Activated CD4-positive, alpha-beta T cell treated with anti-CD3 and anti-CD28 coated beads, Interleukin-2, amount 10 ng/mL, durations not matched to agents 7 days and 5 days (primary cell): ENCODE results near the gene PURA. TPM values are rescaled to one million over a fixed set of nuclear protein-coding genes. Genes with fewer than 3 reads are reported as not detected.
A peak's percentile ranks its signal among the peaks of the same experiment; 100 is the strongest.

Experiments
- CTCF ChIA-PET: fragments of 350-600 bp; sonication (Branson Sonifier 250); formaldehyde crosslinking; loops from one replicate; lab custom pipeline; 2021; ENCODE audit warnings: antibody characterized with exemption; lab: Charles Lee
- POLR2A ChIA-PET: fragments of 350-600 bp; sonication (Branson Sonifier 250); formaldehyde crosslinking; loops from one replicate; lab custom pipeline; 2021; ENCODE audit warnings: antibody characterized with exemption; lab: Charles Lee
- DNase-seq: peaks from one replicate; pipeline ENCODE4 v3.0.0-alpha.2; 2020
- H3K27ac Mint-ChIP-seq: one replicate; pipeline ENCODE4 v1.8.0; 2021; ENCODE audit warnings: mild to moderate bottlenecking, moderate library complexity, mixed read lengths
- H3K27me3 Mint-ChIP-seq: one replicate; pipeline ENCODE4 v1.8.0; 2021; ENCODE audit warnings: mixed read lengths
- H3K36me3 Mint-ChIP-seq: one replicate; pipeline ENCODE4 v1.8.0; 2021; ENCODE audit warnings: low read depth, mixed read lengths
- H3K4me1 Mint-ChIP-seq: one replicate; pipeline ENCODE4 v1.8.0; 2021; ENCODE audit warnings: mixed read lengths
- H3K4me3 Mint-ChIP-seq: one replicate; pipeline ENCODE4 v1.8.0; 2021; ENCODE audit warnings: mild to moderate bottlenecking, moderate library complexity, mixed read lengths
- H3K9me3 Mint-ChIP-seq: one replicate; pipeline ENCODE4 v1.8.0; 2021; ENCODE audit warnings: mixed read lengths
- total RNA-seq, 2 experiments: library from RNA; stranded (reverse); gene quantifications; one replicate each; pipeline ENCODE4 v1.2.3, GENCODE V29; 2021

PURA gene
- total RNA-seq, 2 experiments from 2014 or later = 15.5 to 15.7 TPM

GRCh38 chr5:140111011-140111858 is 2.7 kb upstream of the PURA start:
- POLR2A ChIA-PET = no interaction called here

DNA sequence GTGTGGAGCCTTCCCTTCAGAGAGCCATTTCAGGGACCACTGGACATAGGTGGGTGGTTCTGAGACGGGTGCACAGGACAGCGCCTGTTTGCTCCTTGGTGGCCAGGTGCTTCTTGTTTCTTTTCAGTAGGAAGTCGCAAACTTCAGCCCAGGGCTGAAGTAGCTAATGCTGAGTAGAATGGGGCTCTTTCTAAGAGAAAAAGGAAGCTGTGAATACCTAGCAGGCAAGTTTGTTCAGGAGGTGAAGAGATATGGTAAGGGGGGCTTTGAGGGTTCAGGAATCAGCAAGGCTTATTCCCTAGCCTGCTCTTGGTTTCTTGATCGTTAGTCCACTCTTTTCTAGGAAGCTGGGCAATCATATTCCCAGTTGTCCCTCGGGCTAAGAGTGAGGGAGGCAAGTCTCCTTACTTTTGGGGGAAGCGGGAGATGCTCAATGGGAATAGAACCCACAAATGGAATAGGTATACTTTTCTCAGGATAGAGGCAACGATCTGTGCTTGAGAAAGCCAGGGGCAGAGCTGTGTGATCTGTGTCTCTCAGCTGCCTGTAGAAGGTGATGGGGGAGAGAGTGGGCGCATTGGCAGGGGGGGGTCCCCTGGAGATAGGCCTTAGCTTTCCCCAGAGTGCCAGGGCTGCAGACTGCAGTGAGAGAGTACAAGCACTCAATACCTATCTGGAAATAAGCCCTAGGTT is 1.9 kb upstream of the PURA start:
- H3K4me3 Mint-ChIP-seq = peak overlapping the region; percentile 86
- peak overlapping the region; percentile 66 for H3K27ac Mint-ChIP-seq
- peaks cover 13% of the 10 kb centered on the region for H3K36me3 Mint-ChIP-seq
- ChIA-PET POLR2A (no interaction called here), CTCF (interaction anchor here (0.6 to 1.4 kb wide), 3 partner anchors 9 to 611 kb away, joined by 3 to 5 read pairs (median 4); no protein-coding TSS in a partner anchor)
- no peak for DNase-seq
- H3K27me3 Mint-ChIP-seq = peaks cover 22% of the 10 kb centered on the region
- peaks cover 61% of the 10 kb centered on the region for H3K4me1 Mint-ChIP-seq
- no peaks in the 10 kb centered on the region for H3K9me3 Mint-ChIP-seq

More at GRCh38 chr5:140111011-140111858, 2.7 kb upstream of the PURA start:
- no peak overlapping the region for H3K27ac Mint-ChIP-seq
- CTCF ChIA-PET = interaction anchor here (1.4 kb wide), 1 partner anchor 14 kb away, joined by 5 read pairs; no protein-coding TSS in a partner anchor
- H3K9me3 Mint-ChIP-seq = no peaks in the 10 kb centered on the region
- H3K4me3 Mint-ChIP-seq = no peak overlapping the region
- H3K4me1 Mint-ChIP-seq = peaks cover 62% of the 10 kb centered on the region
- peaks cover 25% of the 10 kb centered on the region for H3K27me3 Mint-ChIP-seq
- peaks cover 12% of the 10 kb centered on the region for H3K36me3 Mint-ChIP-seq
- no peak for DNase-seq

- Mint-ChIP-seq H3K36me3 (peaks cover 13% of the 10 kb centered on the region), H3K4me3 (peak overlapping the region; percentile 86), H3K4me1 (peaks cover 64% of the 10 kb centered on the region), H3K27ac (peak overlapping the region; percentile 71), H3K27me3 (peaks cover 22% of the 10 kb centered on the region), H3K9me3 (no peaks in the 10 kb centered on the region)
- POLR2A ChIA-PET = no interaction called here
- CTCF ChIA-PET = interaction anchor here (0.5 to 1.4 kb wide), 4 partner anchors 9 to 1602 kb away, joined by 3 to 5 read pairs (median 4); no protein-coding TSS in a partner anchor
- no peak for DNase-seq
Measured at GRCh38 chr5:140112685-140113179, 1.2 kb upstream of the PURA start.

DNA sequence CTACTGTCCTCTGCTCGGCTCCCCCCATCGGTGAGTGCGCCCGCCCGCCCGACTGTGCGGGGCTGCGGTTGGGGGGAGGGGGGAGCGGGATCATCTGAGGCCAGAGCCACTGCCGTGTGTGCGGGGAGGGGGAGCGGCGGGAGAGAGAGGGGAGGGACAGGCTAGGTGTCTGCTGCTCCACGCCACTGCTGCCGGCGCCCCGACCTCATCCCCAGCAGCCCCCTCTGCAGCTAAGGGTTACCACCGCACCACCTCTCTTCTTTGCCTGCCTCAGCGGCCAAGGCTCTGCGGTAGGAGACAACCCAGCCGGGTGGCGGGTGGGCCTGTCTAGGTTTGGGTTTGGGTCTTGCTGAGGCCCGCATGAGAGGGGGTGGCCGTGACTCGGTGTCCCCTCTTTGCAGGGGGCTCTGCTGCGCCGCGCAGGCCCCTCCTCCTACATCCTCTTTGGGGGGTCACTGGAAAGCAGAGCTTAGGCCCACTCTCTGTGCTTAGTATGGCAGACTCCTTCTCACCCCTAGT is 670 bp upstream of the PURA start:
- Mint-ChIP-seq H3K9me3 (no peaks in the 10 kb centered on the region), H3K4me1 (peaks cover 69% of the 10 kb centered on the region), H3K27ac (peak overlapping the region; percentile 96), H3K4me3 (peak overlapping the region; percentile 86), H3K27me3 (peaks cover 22% of the 10 kb centered on the region), H3K36me3 (peaks cover 15% of the 10 kb centered on the region)
- CTCF ChIA-PET = interaction anchor here (0.5 to 1.3 kb wide), 2 partner anchors 8 to 1603 kb away, joined by 3 to 4 read pairs; no protein-coding TSS in a partner anchor
- POLR2A ChIA-PET = no interaction called here
- DNase-seq = peak; percentile 28

DNA sequence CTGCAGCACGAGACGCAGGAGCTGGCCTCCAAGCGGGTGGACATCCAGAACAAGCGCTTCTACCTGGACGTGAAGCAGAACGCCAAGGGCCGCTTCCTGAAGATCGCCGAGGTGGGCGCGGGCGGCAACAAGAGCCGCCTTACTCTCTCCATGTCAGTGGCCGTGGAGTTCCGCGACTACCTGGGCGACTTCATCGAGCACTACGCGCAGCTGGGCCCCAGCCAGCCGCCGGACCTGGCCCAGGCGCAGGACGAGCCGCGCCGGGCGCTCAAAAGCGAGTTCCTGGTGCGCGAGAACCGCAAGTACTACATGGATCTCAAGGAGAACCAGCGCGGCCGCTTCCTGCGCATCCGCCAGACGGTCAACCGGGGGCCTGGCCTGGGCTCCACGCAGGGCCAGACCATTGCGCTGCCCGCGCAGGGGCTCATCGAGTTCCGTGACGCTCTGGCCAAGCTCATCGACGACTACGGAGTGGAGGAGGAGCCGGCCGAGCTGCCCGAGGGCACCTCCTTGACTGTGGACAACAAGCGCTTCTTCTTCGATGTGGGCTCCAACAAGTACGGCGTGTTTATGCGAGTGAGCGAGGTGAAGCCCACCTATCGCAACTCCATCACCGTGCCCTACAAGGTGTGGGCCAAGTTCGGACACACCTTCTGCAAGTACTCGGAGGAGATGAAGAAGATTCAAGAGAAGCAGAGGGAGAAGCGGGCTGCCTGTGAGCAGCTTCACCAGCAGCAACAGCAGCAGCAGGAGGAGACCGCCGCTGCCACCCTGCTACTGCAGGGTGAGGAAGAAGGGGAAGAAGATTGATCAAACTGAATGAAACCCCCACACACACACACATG is 654 bp downstream of the PURA start:
- H3K36me3 Mint-ChIP-seq = peaks cover 13% of the 10 kb centered on the region
- H3K4me3 Mint-ChIP-seq = peak overlapping the region; percentile 86
- POLR2A ChIA-PET = interaction anchor here (0.7 kb wide), 1 partner anchor 61 kb away, joined by 3 read pairs; no protein-coding TSS in a partner anchor

DNA sequence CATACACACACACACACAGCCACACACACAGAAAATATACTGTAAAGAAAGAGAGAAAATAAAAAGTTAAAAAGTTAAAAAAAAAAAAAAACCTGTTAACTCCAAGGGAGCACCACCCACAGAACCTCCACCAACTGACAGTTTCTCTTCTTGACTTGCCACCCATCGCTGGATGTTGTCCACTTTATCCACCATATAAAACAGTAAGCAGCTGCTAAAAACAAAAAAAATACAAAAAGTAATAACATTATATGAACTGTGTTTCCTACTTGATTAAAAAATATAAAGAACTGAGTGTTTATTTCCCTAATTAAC is 1.2 kb downstream of the PURA start:
- peak overlapping the region; percentile 86 for H3K4me3 Mint-ChIP-seq
- no peak for DNase-seq
- H3K36me3 Mint-ChIP-seq = peaks cover 14% of the 10 kb centered on the region
- ChIA-PET POLR2A (no interaction called here), CTCF (interaction anchor here (0.6 to 1.4 kb wide), 5 partner anchors 9 to 89 kb away, joined by 3 to 6 read pairs (median 4); partner anchors contain the start of gene NRG2)
- H3K27ac Mint-ChIP-seq = peak overlapping the region; percentile 96
- peaks cover 17% of the 10 kb centered on the region for H3K27me3 Mint-ChIP-seq
- no peaks in the 10 kb centered on the region for H3K9me3 Mint-ChIP-seq
- H3K4me1 Mint-ChIP-seq = peaks cover 63% of the 10 kb centered on the region

More for the DNA sequence above, 654 bp downstream of the PURA start:
- Mint-ChIP-seq H3K4me1 (peaks cover 65% of the 10 kb centered on the region), H3K27ac (peak overlapping the region; percentile 96), H3K9me3 (no peaks in the 10 kb centered on the region), H3K27me3 (peaks cover 17% of the 10 kb centered on the region)
- CTCF ChIA-PET = interaction anchor here (1.0 to 1.4 kb wide), 6 partner anchors 9 to 481 kb away, joined by 3 to 6 read pairs (median 4); partner anchors contain the start of gene NRG2
- DNase-seq = peak; percentile 43

GRCh38 chr5:140116716-140117115 is 2.8 kb downstream of the PURA start:
- ChIA-PET POLR2A (no interaction called here), CTCF (interaction anchor here (0.7 to 1.3 kb wide), 2 partner anchors 29 to 1569 kb away, joined by 4 read pairs; no protein-coding TSS in a partner anchor)
- Mint-ChIP-seq H3K27me3 (peaks cover 8% of the 10 kb centered on the region), H3K4me3 (no peak overlapping the region), H3K4me1 (peaks cover 56% of the 10 kb centered on the region), H3K9me3 (no peaks in the 10 kb centered on the region), H3K27ac (no peak overlapping the region), H3K36me3 (peaks cover 15% of the 10 kb centered on the region)
- no peak for DNase-seq

DNA sequence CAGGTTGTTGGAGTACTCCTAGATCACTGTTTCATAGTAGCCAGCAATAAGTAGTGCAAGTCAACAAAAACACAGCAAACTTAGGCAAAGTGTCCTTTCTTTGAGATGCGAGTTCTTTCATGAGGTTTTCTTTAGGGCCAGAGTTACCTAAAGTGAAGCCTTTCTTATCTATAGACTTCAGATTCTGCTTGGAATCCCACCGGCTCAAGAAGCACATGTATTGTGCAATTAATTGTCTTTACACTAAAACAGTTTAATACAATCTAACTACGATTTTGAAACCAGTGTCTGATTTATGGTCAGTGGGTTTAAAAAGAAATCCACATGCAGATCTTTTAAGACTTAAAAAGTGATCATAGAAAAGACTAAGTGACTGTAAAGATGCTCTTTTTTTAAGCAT is 3.6 kb downstream of the PURA start:
- no peak overlapping the region for H3K27ac Mint-ChIP-seq
- POLR2A ChIA-PET = no interaction called here
- peaks cover 18% of the 10 kb centered on the region for H3K36me3 Mint-ChIP-seq
- peaks cover 54% of the 10 kb centered on the region for H3K4me1 Mint-ChIP-seq
- no peak for DNase-seq
- no peak overlapping the region for H3K4me3 Mint-ChIP-seq
- CTCF ChIA-PET = no interaction called here
- peaks cover under 1% of the 10 kb centered on the region for H3K27me3 Mint-ChIP-seq
- no peaks in the 10 kb centered on the region for H3K9me3 Mint-ChIP-seq

- Mint-ChIP-seq H3K4me1 (peaks cover 51% of the 10 kb centered on the region), H3K9me3 (no peaks in the 10 kb centered on the region), H3K27ac (no peak overlapping the region), H3K27me3 (no peaks in the 10 kb centered on the region), H3K4me3 (no peak overlapping the region), H3K36me3 (peaks cover 18% of the 10 kb centered on the region)
- ChIA-PET POLR2A (no interaction called here), CTCF (interaction anchor here (1.2 kb wide), 1 partner anchor 56 kb away, joined by 3 read pairs; the partner anchor contains the start of gene CYSTM1)
- DNase-seq = no peak
Measured at GRCh38 chr5:140118302-140118936, 4.5 kb downstream of the PURA start.

- Mint-ChIP-seq H3K27ac (no peak within 1 kb of the TSS), H3K4me1 (peaks cover 30% of the 10 kb centered on the region), H3K36me3 (peaks cover 4% of the 10 kb centered on the region), H3K4me3 (no peak within 1 kb of the TSS), H3K9me3 (no peaks in the 10 kb centered on the region), H3K27me3 (peaks cover 3% of the 10 kb centered on the region)
- CTCF ChIA-PET = interaction anchor here (1.0 kb wide), 1 partner anchor 10 kb away, joined by 4 read pairs; no protein-coding TSS in a partner anchor
- POLR2A ChIA-PET = no interaction called here
- DNase-seq = no peak
Measured at GRCh38 chr5:140125637-140126036, 11.7 kb downstream of the PURA start, which contains the start of gene IGIP. IGIP (plus strand) TSS chr5:140125937; CDS start chr5:140128477, 2,540 bp downstream.

DNA sequence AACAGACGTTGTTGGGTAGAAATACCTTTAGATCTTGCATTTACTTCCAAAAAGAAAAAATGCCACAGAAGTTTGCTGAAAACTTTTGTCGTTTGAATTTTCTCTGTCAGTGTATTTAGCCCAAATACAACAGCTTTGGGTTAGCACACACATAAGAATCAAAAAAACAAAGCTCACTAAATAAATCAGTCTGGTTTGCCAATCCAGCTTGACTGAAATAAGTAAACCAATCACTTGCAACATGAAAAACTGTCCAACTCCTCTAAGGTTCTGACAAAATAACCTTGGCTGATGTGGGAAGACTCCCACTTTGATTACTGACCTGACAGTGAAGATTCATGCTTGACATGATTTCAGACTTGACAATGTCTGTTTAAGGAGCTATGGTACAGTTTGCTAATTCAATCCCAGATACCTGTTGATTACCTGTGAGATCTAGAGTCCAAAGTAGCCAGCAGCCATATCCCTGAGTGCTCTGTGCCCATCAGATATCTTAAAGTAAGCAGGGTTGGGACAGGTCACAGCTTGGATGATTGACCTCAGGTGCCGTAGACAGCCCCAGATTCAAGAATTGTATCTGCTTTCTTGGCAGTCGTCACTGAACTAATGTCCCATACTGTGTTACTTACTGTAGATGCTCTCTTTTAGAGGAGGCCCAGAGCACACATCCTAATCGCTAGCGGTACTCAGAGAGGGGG is 12.6 kb downstream of the PURA start:
- Mint-ChIP-seq H3K4me1 (peaks cover 36% of the 10 kb centered on the region), H3K36me3 (peaks cover 4% of the 10 kb centered on the region), H3K9me3 (no peaks in the 10 kb centered on the region), H3K27ac (no peak overlapping the region), H3K27me3 (peaks cover 3% of the 10 kb centered on the region), H3K4me3 (no peak overlapping the region)
- DNase-seq = no peak
- ChIA-PET CTCF (interaction anchor here (1.0 to 1.3 kb wide), 2 partner anchors 11 to 19 kb away, joined by 4 to 5 read pairs; no protein-coding TSS in a partner anchor), POLR2A (no interaction called here)
